Lower leg skin (tissue), 3 donors: Measurements from ENCODE around the gene GGNBP2.

Experiments
- POLR2A ChIP-seq, 2 donors: fragments of 450-650 bp; IDR thresholded peaks; one replicate each; pipeline ENCODE4 v1.6.1; 2016 to 2017; ENCODE audit warnings: antibody characterized with exemption in 2 of 2, mild to moderate bottlenecking in 1 of 2, moderate library complexity in 1 of 2
- TF ChIP-seq, protein P1 (sequence below), 3 donors: fragments of 450-650 bp; IDR thresholded peaks; one replicate each; pipeline ENCODE4 v1.5.1; 2016; ENCODE audit warnings: antibody characterized with exemption in 3 of 3, mild to moderate bottlenecking in 3 of 3, moderate library complexity in 2 of 3

DNA sequence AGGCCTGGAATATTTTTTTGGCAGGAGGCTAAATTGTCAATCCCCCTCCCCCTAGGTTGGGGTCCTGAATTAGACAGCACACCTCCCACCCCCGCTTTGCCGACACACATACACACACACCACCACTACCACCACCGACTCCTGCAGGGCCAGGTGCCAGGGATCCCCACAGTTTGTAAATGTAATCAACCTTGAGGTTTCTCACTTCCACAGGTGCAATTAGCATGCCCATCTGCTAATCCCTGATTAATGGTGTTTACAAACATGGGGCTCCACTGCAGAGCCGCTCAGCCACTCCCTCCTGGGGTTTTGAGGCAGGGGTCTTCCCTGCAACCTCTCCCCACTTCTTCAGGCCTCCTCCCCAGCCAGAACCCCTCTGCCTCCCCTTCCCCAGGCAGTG is 68.4 kb downstream of the GGNBP2 start:
- TF ChIP-seq, protein P1, sequence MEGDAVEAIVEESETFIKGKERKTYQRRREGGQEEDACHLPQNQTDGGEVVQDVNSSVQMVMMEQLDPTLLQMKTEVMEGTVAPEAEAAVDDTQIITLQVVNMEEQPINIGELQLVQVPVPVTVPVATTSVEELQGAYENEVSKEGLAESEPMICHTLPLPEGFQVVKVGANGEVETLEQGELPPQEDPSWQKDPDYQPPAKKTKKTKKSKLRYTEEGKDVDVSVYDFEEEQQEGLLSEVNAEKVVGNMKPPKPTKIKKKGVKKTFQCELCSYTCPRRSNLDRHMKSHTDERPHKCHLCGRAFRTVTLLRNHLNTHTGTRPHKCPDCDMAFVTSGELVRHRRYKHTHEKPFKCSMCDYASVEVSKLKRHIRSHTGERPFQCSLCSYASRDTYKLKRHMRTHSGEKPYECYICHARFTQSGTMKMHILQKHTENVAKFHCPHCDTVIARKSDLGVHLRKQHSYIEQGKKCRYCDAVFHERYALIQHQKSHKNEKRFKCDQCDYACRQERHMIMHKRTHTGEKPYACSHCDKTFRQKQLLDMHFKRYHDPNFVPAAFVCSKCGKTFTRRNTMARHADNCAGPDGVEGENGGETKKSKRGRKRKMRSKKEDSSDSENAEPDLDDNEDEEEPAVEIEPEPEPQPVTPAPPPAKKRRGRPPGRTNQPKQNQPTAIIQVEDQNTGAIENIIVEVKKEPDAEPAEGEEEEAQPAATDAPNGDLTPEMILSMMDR (IDR thresholded peaks at IDR 0.05): no peak
- no peak for TF ChIP-seq POLR2A (IDR thresholded peaks at IDR 0.05)
